Measurements from ENCODE around the gene RAD54L2.

RAD54L2 gene

GRCh38 chr3:51502562-51502910 is 36.0 kb upstream of the RAD54L2 start:
- Histone ChIP-seq H3K4me2 (ENCODE audit: low read length) (no peak overlapping the region), H3K18ac (ENCODE audit: low read length) (no peak overlapping the region), H3K4me3 (ENCODE audit: low read length) (no peak overlapping the region), H3K9ac (ENCODE audit: low read length) (no peak overlapping the region), H3K4me1 (ENCODE audit: control insufficient read depth, low read depth, low read length) (no peaks in the 10 kb centered on the region), H3K27me3 (ENCODE audit: insufficient read depth, low read length, poor library complexity) (no peaks in the 10 kb centered on the region), H4K8ac (ENCODE audit: low read depth, low read length) (no peak overlapping the region), H2AK5ac (ENCODE audit: low read length) (no peak overlapping the region), H3K79me2 (ENCODE audit: control insufficient read depth, insufficient read depth, low read length) (peaks cover 6% of the 10 kb centered on the region), H4K5ac (ENCODE audit: low read length) (no peak overlapping the region), H2BK120ac (ENCODE audit: low read depth, low read length) (no peak overlapping the region), H3K79me1 (ENCODE audit: low read length) (no peaks in the 10 kb centered on the region), H3K36me3 (ENCODE audit: control insufficient read depth, insufficient read depth, low read length) (no peaks in the 10 kb centered on the region), H3K27ac (ENCODE audit: low read depth, low read length) (no peak overlapping the region), H3K23ac (ENCODE audit: low read length) (no peak overlapping the region), H2BK15ac (replicated peaks; ENCODE audit: low read depth) (no peak overlapping the region), H2BK5ac (ENCODE audit: low read length) (no peak overlapping the region), H3K4ac (ENCODE audit: low read depth, low read length) (no peak overlapping the region), H3K56ac (ENCODE audit: low read length) (no peak overlapping the region)
- DNase-seq: peak; percentile 22
- no CpG with 5 or more reads among the region's 2 CpGs for WGBS (ENCODE audit: extremely low coverage, insufficient coverage, low lambda C conversion rate)

GRCh38 chr3:51503007-51503406 is 35.5 kb upstream of the RAD54L2 start:
- H3K27me3 ChIP-seq (ENCODE audit: insufficient read depth, low read length, poor library complexity): no peaks in the 10 kb centered on the region
- no peak overlapping the region for H3K23ac ChIP-seq (ENCODE audit: low read length)
- no peak overlapping the region for H3K56ac ChIP-seq (ENCODE audit: low read length)
- no peaks in the 10 kb centered on the region for H3K36me3 ChIP-seq (ENCODE audit: control insufficient read depth, insufficient read depth, low read length)
- no peak overlapping the region for H3K27ac ChIP-seq (ENCODE audit: low read depth, low read length)
- H3K18ac ChIP-seq (ENCODE audit: low read length): no peak overlapping the region
- H4K8ac ChIP-seq (ENCODE audit: low read depth, low read length): no peak overlapping the region
- WGBS (ENCODE audit: extremely low coverage, insufficient coverage, low lambda C conversion rate): no CpG with 5 or more reads among the region's 2 CpGs
- H3K9ac ChIP-seq (ENCODE audit: low read length): no peak overlapping the region
- no peak overlapping the region for H4K5ac ChIP-seq (ENCODE audit: low read length)
- H3K79me1 ChIP-seq (ENCODE audit: low read length): no peaks in the 10 kb centered on the region
- peaks cover 4% of the 10 kb centered on the region for H3K79me2 ChIP-seq (ENCODE audit: control insufficient read depth, insufficient read depth, low read length)
- no peak for DNase-seq
- no peak overlapping the region for H3K4me2 ChIP-seq (ENCODE audit: low read length)
- H3K4ac ChIP-seq (ENCODE audit: low read depth, low read length): no peak overlapping the region
- H3K4me1 ChIP-seq (ENCODE audit: control insufficient read depth, low read depth, low read length): no peaks in the 10 kb centered on the region
- no peak overlapping the region for H3K4me3 ChIP-seq (ENCODE audit: low read length)
- no peak overlapping the region for H2BK15ac ChIP-seq (replicated peaks; ENCODE audit: low read depth)
- H2AK5ac ChIP-seq (ENCODE audit: low read length): no peak overlapping the region
- no peak overlapping the region for H2BK5ac ChIP-seq (ENCODE audit: low read length)
- H2BK120ac ChIP-seq (ENCODE audit: low read depth, low read length): no peak overlapping the region

DNA sequence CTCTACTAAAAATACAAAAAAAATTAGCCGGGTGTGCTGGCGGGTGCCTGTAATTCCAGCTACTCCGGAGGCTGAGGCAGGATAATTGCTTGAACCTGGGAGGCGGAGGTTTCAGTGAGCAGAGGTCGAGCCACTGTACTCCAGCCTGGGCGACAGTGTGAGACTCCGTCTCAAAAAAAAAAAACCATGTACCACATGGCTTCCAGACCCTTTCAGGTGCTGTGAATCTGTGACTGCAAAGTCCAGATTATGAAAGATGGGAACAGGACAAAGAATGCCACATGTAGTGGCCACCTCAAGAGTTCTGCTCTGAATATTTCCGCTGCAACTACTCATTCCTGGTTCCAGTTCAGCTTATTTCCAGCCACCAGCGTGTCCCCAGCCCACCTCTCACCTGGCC is 30.3 kb upstream of the RAD54L2 start:
- H3K4me3 ChIP-seq (ENCODE audit: low read length): no peak overlapping the region
- H3K4me1 ChIP-seq (ENCODE audit: control insufficient read depth, low read depth, low read length): no peaks in the 10 kb centered on the region
- no peak overlapping the region for H3K27ac ChIP-seq (ENCODE audit: low read depth, low read length)
- H3K4ac ChIP-seq (ENCODE audit: low read depth, low read length): no peak overlapping the region
- no peak overlapping the region for H2BK5ac ChIP-seq (ENCODE audit: low read length)
- H3K18ac ChIP-seq (ENCODE audit: low read length): no peak overlapping the region
- H3K56ac ChIP-seq (ENCODE audit: low read length): no peak overlapping the region
- H3K36me3 ChIP-seq (ENCODE audit: control insufficient read depth, insufficient read depth, low read length): no peaks in the 10 kb centered on the region
- no peak overlapping the region for H2BK15ac ChIP-seq (replicated peaks; ENCODE audit: low read depth)
- H2BK120ac ChIP-seq (ENCODE audit: low read depth, low read length): no peak overlapping the region
- H4K8ac ChIP-seq (ENCODE audit: low read depth, low read length): no peak overlapping the region
- no peak overlapping the region for H3K9ac ChIP-seq (ENCODE audit: low read length)
- no peak overlapping the region for H3K23ac ChIP-seq (ENCODE audit: low read length)
- H2AK5ac ChIP-seq (ENCODE audit: low read length): no peak overlapping the region
- DNase-seq: no peak
- no peaks in the 10 kb centered on the region for H3K79me2 ChIP-seq (ENCODE audit: control insufficient read depth, insufficient read depth, low read length)
- no peak overlapping the region for H4K5ac ChIP-seq (ENCODE audit: low read length)
- H3K27me3 ChIP-seq (ENCODE audit: insufficient read depth, low read length, poor library complexity): no peaks in the 10 kb centered on the region
- H3K4me2 ChIP-seq (ENCODE audit: low read length): no peak overlapping the region
- WGBS (ENCODE audit: extremely low coverage, insufficient coverage, low lambda C conversion rate): no CpG with 5 or more reads among the region's 9 CpGs
- H3K79me1 ChIP-seq (ENCODE audit: low read length): no peaks in the 10 kb centered on the region

- Histone ChIP-seq H3K27ac (ENCODE audit: low read depth, low read length) (no peak overlapping the region), H3K9ac (ENCODE audit: low read length) (no peak overlapping the region), H3K79me2 (ENCODE audit: control insufficient read depth, insufficient read depth, low read length) (no peaks in the 10 kb centered on the region), H2BK5ac (ENCODE audit: low read length) (no peak overlapping the region), H4K5ac (ENCODE audit: low read length) (no peak overlapping the region), H3K79me1 (ENCODE audit: low read length) (no peaks in the 10 kb centered on the region), H4K8ac (ENCODE audit: low read depth, low read length) (no peak overlapping the region), H3K27me3 (ENCODE audit: insufficient read depth, low read length, poor library complexity) (no peaks in the 10 kb centered on the region), H3K4me2 (ENCODE audit: low read length) (no peak overlapping the region), H3K36me3 (ENCODE audit: control insufficient read depth, insufficient read depth, low read length) (no peaks in the 10 kb centered on the region), H3K23ac (ENCODE audit: low read length) (no peak overlapping the region), H3K18ac (ENCODE audit: low read length) (no peak overlapping the region), H3K56ac (ENCODE audit: low read length) (no peak overlapping the region), H3K4me3 (ENCODE audit: low read length) (no peak overlapping the region), H3K4ac (ENCODE audit: low read depth, low read length) (no peak overlapping the region), H2BK120ac (ENCODE audit: low read depth, low read length) (no peak overlapping the region), H3K4me1 (ENCODE audit: control insufficient read depth, low read depth, low read length) (no peaks in the 10 kb centered on the region), H2BK15ac (replicated peaks; ENCODE audit: low read depth) (no peak overlapping the region), H2AK5ac (ENCODE audit: low read length) (no peak overlapping the region)
- WGBS (ENCODE audit: extremely low coverage, insufficient coverage, low lambda C conversion rate): no CpG with 5 or more reads among the region's 1 CpG
- no peak for DNase-seq
These were observed 27.5 kb upstream of the RAD54L2 start for GRCh38 chr3:51510996-51511395.

- Histone ChIP-seq H3K79me2 (ENCODE audit: control insufficient read depth, insufficient read depth, low read length) (no peaks in the 10 kb centered on the region), H3K23ac (ENCODE audit: low read length) (no peak overlapping the region), H3K4me1 (ENCODE audit: control insufficient read depth, low read depth, low read length) (no peaks in the 10 kb centered on the region), H4K8ac (ENCODE audit: low read depth, low read length) (no peak overlapping the region), H3K79me1 (ENCODE audit: low read length) (no peaks in the 10 kb centered on the region), H3K56ac (ENCODE audit: low read length) (no peak overlapping the region), H3K18ac (ENCODE audit: low read length) (no peak overlapping the region), H3K27ac (ENCODE audit: low read depth, low read length) (no peak overlapping the region), H4K5ac (ENCODE audit: low read length) (no peak overlapping the region), H3K4ac (ENCODE audit: low read depth, low read length) (no peak overlapping the region), H3K36me3 (ENCODE audit: control insufficient read depth, insufficient read depth, low read length) (no peaks in the 10 kb centered on the region), H3K4me2 (ENCODE audit: low read length) (no peak overlapping the region), H2BK5ac (ENCODE audit: low read length) (no peak overlapping the region), H2AK5ac (ENCODE audit: low read length) (no peak overlapping the region), H3K27me3 (ENCODE audit: insufficient read depth, low read length, poor library complexity) (no peaks in the 10 kb centered on the region), H2BK120ac (ENCODE audit: low read depth, low read length) (no peak overlapping the region), H3K4me3 (ENCODE audit: low read length) (no peak overlapping the region), H3K9ac (ENCODE audit: low read length) (no peak overlapping the region), H2BK15ac (replicated peaks; ENCODE audit: low read depth) (no peak overlapping the region)
- no CpG with 5 or more reads among the region's 5 CpGs for WGBS (ENCODE audit: extremely low coverage, insufficient coverage, low lambda C conversion rate)
- no peak for DNase-seq
These were observed 24.3 kb upstream of the RAD54L2 start for GRCh38 chr3:51514210-51514609.

GRCh38 chr3:51519848-51520247 is 18.7 kb upstream of the RAD54L2 start:
- H3K27ac ChIP-seq (ENCODE audit: low read depth, low read length): no peak overlapping the region
- H2AK5ac ChIP-seq (ENCODE audit: low read length): no peak overlapping the region
- H4K8ac ChIP-seq (ENCODE audit: low read depth, low read length): no peak overlapping the region
- H3K9ac ChIP-seq (ENCODE audit: low read length): no peak overlapping the region
- no peak overlapping the region for H3K4me2 ChIP-seq (ENCODE audit: low read length)
- no peak overlapping the region for H2BK5ac ChIP-seq (ENCODE audit: low read length)
- H2BK120ac ChIP-seq (ENCODE audit: low read depth, low read length): no peak overlapping the region
- no peaks in the 10 kb centered on the region for H3K79me2 ChIP-seq (ENCODE audit: control insufficient read depth, insufficient read depth, low read length)
- H3K4me3 ChIP-seq (ENCODE audit: low read length): no peak overlapping the region
- no peak overlapping the region for H3K23ac ChIP-seq (ENCODE audit: low read length)
- H3K56ac ChIP-seq (ENCODE audit: low read length): no peak overlapping the region
- no peaks in the 10 kb centered on the region for H3K79me1 ChIP-seq (ENCODE audit: low read length)
- no peaks in the 10 kb centered on the region for H3K27me3 ChIP-seq (ENCODE audit: insufficient read depth, low read length, poor library complexity)
- no peaks in the 10 kb centered on the region for H3K36me3 ChIP-seq (ENCODE audit: control insufficient read depth, insufficient read depth, low read length)
- no peak overlapping the region for H2BK15ac ChIP-seq (replicated peaks; ENCODE audit: low read depth)
- WGBS (ENCODE audit: extremely low coverage, insufficient coverage, low lambda C conversion rate): no CpG with 5 or more reads among the region's 2 CpGs
- no peak for DNase-seq
- no peak overlapping the region for H3K4ac ChIP-seq (ENCODE audit: low read depth, low read length)
- no peaks in the 10 kb centered on the region for H3K4me1 ChIP-seq (ENCODE audit: control insufficient read depth, low read depth, low read length)
- H3K18ac ChIP-seq (ENCODE audit: low read length): no peak overlapping the region
- no peak overlapping the region for H4K5ac ChIP-seq (ENCODE audit: low read length)
